DOHH2 (cell line): ENCODE measurements around the gene MFRP.

Experiments
- H3F3A ChIP-seq: fragments of 200-600 bp; sonication (generic), shearing (Covaris generic); 2 replicates; pipeline ENCODE4 v1.6.0; 2016; ENCODE audit warnings: antibody characterized with exemption, mild to moderate bottlenecking; ENCODE audit not compliant: control insufficient read depth, insufficient read depth
- H3K27ac ChIP-seq: fragments of 200-600 bp; sonication (generic); 2 replicates; pipeline ENCODE4 v1.5.1; 2014; ENCODE audit warnings: low read depth, mild to moderate bottlenecking, low read length, moderate library complexity
- H3K27me3 ChIP-seq: fragments of 200-600 bp; sonication (generic); 2 replicates; pipeline ENCODE4 v1.6.1; 2014; ENCODE audit warnings: mild to moderate bottlenecking, low read length, mixed read lengths; ENCODE audit not compliant: control insufficient read depth
- H3K36me3 ChIP-seq: fragments of 200-600 bp; sonication (generic); 2 replicates; pipeline ENCODE4 v1.6.1; 2014; ENCODE audit warnings: mild to moderate bottlenecking, low read length, moderate library complexity, mixed read lengths; ENCODE audit not compliant: control insufficient read depth
- H3K4me1 ChIP-seq: fragments of 200-600 bp; sonication (generic); 2 replicates; pipeline ENCODE4 v1.6.1; 2014; ENCODE audit warnings: mild to moderate bottlenecking, low read length, mixed read lengths; ENCODE audit not compliant: control insufficient read depth
- H3K4me2 ChIP-seq: fragments of 200-600 bp; sonication (generic); 2 replicates; pipeline ENCODE4 v1.6.0; 2014; ENCODE audit warnings: mild to moderate bottlenecking, low read length, moderate library complexity
- H3K4me3 ChIP-seq: fragments of 200-600 bp; sonication (generic); 2 replicates; pipeline ENCODE4 v1.5.1; 2014; ENCODE audit warnings: mild to moderate bottlenecking, low read length, mixed read lengths
- H3K79me2 ChIP-seq: fragments of 200-600 bp; sonication (generic); 2 replicates; pipeline ENCODE4 v1.6.1; 2014; ENCODE audit warnings: mild to moderate bottlenecking, low read length, mixed read lengths; ENCODE audit not compliant: control insufficient read depth
- H3K9me2 ChIP-seq: fragments of 200-600 bp; sonication (generic); replicated peaks from 2 replicates; pipeline ENCODE4 v1.6.1; 2014; ENCODE audit warnings: mild to moderate bottlenecking, low read length, mixed read lengths; ENCODE audit not compliant: control insufficient read depth
- H3K9me3 ChIP-seq: fragments of 200-600 bp; sonication (generic); 2 replicates; pipeline ENCODE4 v1.6.1; 2014; ENCODE audit warnings: antibody characterized with exemption, low read length, mixed read lengths; ENCODE audit not compliant: control insufficient read depth, insufficient read depth
- H4K20me1 ChIP-seq: fragments of 200-600 bp; sonication (generic); 2 replicates; pipeline ENCODE4 v1.6.0; 2014; ENCODE audit warnings: low read depth, mild to moderate bottlenecking, antibody characterized with exemption, low read length, moderate library complexity; ENCODE audit not compliant: control insufficient read depth, insufficient read depth
- CTCF ChIP-seq: fragments of 200-600 bp; sonication (generic); IDR thresholded peaks from one replicate; pipeline ENCODE4 v1.5.1; 2014; ENCODE audit warnings: antibody characterized with exemption, mild to moderate bottlenecking, low read depth, low read length; ENCODE audit not compliant: poor library complexity, severe bottlenecking
- EZH2phosphoT487 ChIP-seq: fragments of 200-600 bp; sonication (generic); IDR thresholded peaks from 2 replicates; pipeline ENCODE4 v1.6.1; 2017; ENCODE audit warnings: borderline replicate concordance, mild to moderate bottlenecking, antibody characterized with exemption, low read length, moderate library complexity, mixed read lengths

The MFRP gene

GRCh38 chr11:119306373-119306890 lies 40.1 kb downstream of the MFRP start:
- no peaks in the 10 kb centered on the region for H3K9me3 ChIP-seq
- H3K4me3 ChIP-seq = no peak overlapping the region
- H3F3A ChIP-seq = peaks cover 3% of the 10 kb centered on the region; the same call in 1 of the 2 replicates
- no peaks in the 10 kb centered on the region for H4K20me1 ChIP-seq
- no peak overlapping the region for H3K4me2 ChIP-seq
- no peaks in the 10 kb centered on the region for H3K27me3 ChIP-seq
- no peaks in the 10 kb centered on the region for H3K9me2 ChIP-seq
- H3K27ac ChIP-seq = no peak overlapping the region
- no peaks in the 10 kb centered on the region for H3K79me2 ChIP-seq
- no peak for TF ChIP-seq EZH2phosphoT487
- no peak for TF ChIP-seq CTCF
- H3K36me3 ChIP-seq = peaks cover 33% of the 10 kb centered on the region
- no peaks in the 10 kb centered on the region for H3K4me1 ChIP-seq

GRCh38 chr11:119305556-119306372 lies 40.7 kb downstream of the MFRP start:
- no peaks in the 10 kb centered on the region for H4K20me1 ChIP-seq
- no peaks in the 10 kb centered on the region for H3K9me3 ChIP-seq
- no peaks in the 10 kb centered on the region for H3K27me3 ChIP-seq
- no peak overlapping the region for H3K27ac ChIP-seq
- no peaks in the 10 kb centered on the region for H3K9me2 ChIP-seq
- no peaks in the 10 kb centered on the region for H3K79me2 ChIP-seq
- H3K36me3 ChIP-seq = peaks cover 40% of the 10 kb centered on the region
- TF ChIP-seq EZH2phosphoT487 (no peak), CTCF (no peak)
- no peak overlapping the region for H3K4me3 ChIP-seq
- no peaks in the 10 kb centered on the region for H3K4me1 ChIP-seq
- H3K4me2 ChIP-seq = no peak overlapping the region
- peaks cover 3% of the 10 kb centered on the region; the same call in 1 of the 2 replicates for H3F3A ChIP-seq

- H3K4me1 ChIP-seq = no peaks in the 10 kb centered on the region
- peaks cover 6% of the 10 kb centered on the region; the same call in 1 of the 2 replicates for H3F3A ChIP-seq
- no peaks in the 10 kb centered on the region for H3K9me3 ChIP-seq
- TF ChIP-seq EZH2phosphoT487 (no peak), CTCF (no peak)
- H3K79me2 ChIP-seq = no peaks in the 10 kb centered on the region
- H3K27ac ChIP-seq = no peak overlapping the region
- no peak overlapping the region for H3K4me2 ChIP-seq
- no peak overlapping the region for H3K4me3 ChIP-seq
- peaks cover 65% of the 10 kb centered on the region for H3K36me3 ChIP-seq
- H3K27me3 ChIP-seq = no peaks in the 10 kb centered on the region
- H4K20me1 ChIP-seq = no peaks in the 10 kb centered on the region
- no peaks in the 10 kb centered on the region for H3K9me2 ChIP-seq
These were observed 43.2 kb downstream of the MFRP start for GRCh38 chr11:119303227-119303718.
